Esophagus muscularis mucosa (tissue), 4 donors: ENCODE data around the gene ATCAY. TPM values are rescaled to one million over a fixed set of nuclear protein-coding genes. Genes with fewer than 3 reads are reported as not detected.
"Not testable (repeated sequence)": the region's sequence is repeated elsewhere in the genome, so short reads cannot be mapped to it uniquely, and the experiment has no call there.

ENCODE experiments used
- DNase-seq: peaks from one replicate; pipeline ENCODE4 v3.0.0-alpha.2; 2017; ENCODE audit errors: extremely low spot score
- H3K27ac ChIP-seq, 4 donors: fragments of 200-600 bp; sonication (generic); replicated peaks in 1 of 4; 1 replicate in 3 of 4; 2 replicates in 1 of 4; pipeline ENCODE4 v1.5.1; 2016 to 2019; ENCODE audit warnings: mild to moderate bottlenecking in 1 of 4
- H3K27me3 ChIP-seq, 4 donors: fragments of 200-600 bp; sonication (generic); one replicate each; pipeline versions ENCODE4 v1.5.1 to v1.6.0; 2016 to 2019
- H3K36me3 ChIP-seq, 4 donors: fragments of 200-600 bp; sonication (generic); one replicate each; pipeline ENCODE4 v1.5.1; 2016 to 2019
- H3K4me1 ChIP-seq, 4 donors: fragments of 200-600 bp; sonication (generic); one replicate each; pipeline ENCODE4 v1.5.1; 2016 to 2019
- H3K4me3 ChIP-seq, 4 donors: fragments of 200-600 bp; sonication (generic); 1 replicate in 2 of 4; 2 replicates in 2 of 4; pipeline ENCODE4 v1.5.1; 2016 to 2019; ENCODE audit warnings: mild to moderate bottlenecking in 4 of 4, moderate library complexity in 1 of 4
- H3K9me3 ChIP-seq, 4 donors: fragments of 200-600 bp; sonication (generic); 1 replicate in 3 of 4; 2 replicates in 1 of 4; pipeline ENCODE4 v1.5.1; 2016 to 2019
- CTCF ChIP-seq, 3 experiments: fragments of 200-600 bp in 2 of 3; fragments of 450-650 bp in 1 of 3; sonication (generic) in 2 of 3; IDR thresholded peaks; one replicate each; pipeline ENCODE4 v1.5.1; 2017 to 2019; ENCODE audit warnings: antibody characterized with exemption in 3 of 3, mild to moderate bottlenecking in 2 of 3, moderate library complexity in 1 of 3
- EP300 ChIP-seq: sonication (generic); formaldehyde crosslinking; IDR thresholded peaks from one replicate; pipeline ENCODE4 v1.6.1; 2017; ENCODE audit warnings: antibody characterized with exemption
- POLR2A ChIP-seq: fragments of 450-650 bp; IDR thresholded peaks from one replicate; pipeline ENCODE4 v1.6.1; 2017; ENCODE audit warnings: antibody characterized with exemption, moderate library complexity, mild to moderate bottlenecking, low read depth
- POLR2AphosphoS5 ChIP-seq, 2 donors: sonication (generic); formaldehyde crosslinking; IDR thresholded peaks; one replicate each; pipeline ENCODE4 v1.6.1; 2017; ENCODE audit warnings: antibody characterized with exemption in 2 of 2
- WGBS: methylation state at CpG from one replicate; pipeline ENCODE4 v1.1.5; 2018; 5-methylcytosine and 5-hydroxymethylcytosine counted together
- intact Hi-C: fragments of 100-400 bp; cut with DNase I; formaldehyde crosslinking; loops from one replicate; pipeline ENCODE4 v1.15.1; 2023
- total RNA-seq, 4 donors: library from RNA; depleted of rRNA; stranded (reverse); fragments of >200 nt; gene quantifications; one replicate each; pipeline versions ENCODE4 v1.1.0 to v1.2.1, GENCODE V29; 2016

Gene ATCAY
- total RNA-seq, 4 donors from 2014 or later = 0.42 to 1.3 (median 0.82) TPM

GRCh38 chr19:3923912-3924311 lies 43.4 kb downstream of the ATCAY start:
- DNase-seq = no peak
- no peaks in the 10 kb centered on the region for H3K27me3 ChIP-seq
- intact Hi-C loops = no loop called here
- no peaks in the 10 kb centered on the region for H3K36me3 ChIP-seq
- H3K27ac ChIP-seq = no peak overlapping the region
- no peak overlapping the region for H3K4me3 ChIP-seq
- peaks cover 0 to 14% (median 4%) of the 10 kb centered on the region in 4 donors for H3K9me3 ChIP-seq
- H3K4me1 ChIP-seq = no peaks in the 10 kb centered on the region
- TF ChIP-seq CTCF (IDR thresholded peaks at IDR 0.05) = no peak
- TF ChIP-seq POLR2AphosphoS5 (IDR thresholded peaks at IDR 0.05) = no peak
- TF ChIP-seq POLR2A = no peak
- no peak for TF ChIP-seq EP300
- WGBS = 74% methylated on average over 1 of the region's 1 CpG

DNA sequence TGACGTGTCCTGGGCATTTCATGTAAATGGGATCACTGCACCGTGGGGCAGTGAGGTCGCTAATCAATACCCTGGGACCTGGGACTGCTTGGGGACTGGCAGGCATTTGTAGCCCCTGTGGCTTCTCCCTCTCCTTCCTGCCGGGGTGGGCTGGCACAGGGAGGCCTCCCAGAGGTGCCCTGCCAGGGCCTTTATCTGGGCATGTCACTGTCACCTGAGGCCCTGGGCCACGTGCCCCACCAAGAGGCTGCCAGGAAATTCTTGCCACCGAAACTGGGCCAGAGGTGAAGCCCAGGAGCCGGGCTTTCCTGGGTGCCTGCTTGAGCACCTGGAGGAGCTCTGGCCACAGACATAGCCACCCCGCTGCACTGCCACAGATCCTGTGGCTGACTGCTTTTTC lies 50.6 kb downstream of the ATCAY start:
- Histone ChIP-seq H3K4me3 (no peak overlapping the region), H3K36me3 (no peaks in the 10 kb centered on the region), H3K4me1 (peaks cover 10 to 22% (median 15%) of the 10 kb centered on the region in 4 donors), H3K27me3 (peaks cover 0 to 24% (median 3%) of the 10 kb centered on the region in 4 donors), H3K27ac (no peak overlapping the region), H3K9me3 (no peaks in the 10 kb centered on the region)
- intact Hi-C loops = no loop called here
- no peak for TF ChIP-seq POLR2AphosphoS5 (IDR thresholded peaks at IDR 0.05)
- no peak for TF ChIP-seq EP300
- TF ChIP-seq CTCF (IDR thresholded peaks at IDR 0.05) = no peak
- WGBS = 81% methylated on average over 6 of the region's 8 CpGs
- no peak for DNase-seq

DNA sequence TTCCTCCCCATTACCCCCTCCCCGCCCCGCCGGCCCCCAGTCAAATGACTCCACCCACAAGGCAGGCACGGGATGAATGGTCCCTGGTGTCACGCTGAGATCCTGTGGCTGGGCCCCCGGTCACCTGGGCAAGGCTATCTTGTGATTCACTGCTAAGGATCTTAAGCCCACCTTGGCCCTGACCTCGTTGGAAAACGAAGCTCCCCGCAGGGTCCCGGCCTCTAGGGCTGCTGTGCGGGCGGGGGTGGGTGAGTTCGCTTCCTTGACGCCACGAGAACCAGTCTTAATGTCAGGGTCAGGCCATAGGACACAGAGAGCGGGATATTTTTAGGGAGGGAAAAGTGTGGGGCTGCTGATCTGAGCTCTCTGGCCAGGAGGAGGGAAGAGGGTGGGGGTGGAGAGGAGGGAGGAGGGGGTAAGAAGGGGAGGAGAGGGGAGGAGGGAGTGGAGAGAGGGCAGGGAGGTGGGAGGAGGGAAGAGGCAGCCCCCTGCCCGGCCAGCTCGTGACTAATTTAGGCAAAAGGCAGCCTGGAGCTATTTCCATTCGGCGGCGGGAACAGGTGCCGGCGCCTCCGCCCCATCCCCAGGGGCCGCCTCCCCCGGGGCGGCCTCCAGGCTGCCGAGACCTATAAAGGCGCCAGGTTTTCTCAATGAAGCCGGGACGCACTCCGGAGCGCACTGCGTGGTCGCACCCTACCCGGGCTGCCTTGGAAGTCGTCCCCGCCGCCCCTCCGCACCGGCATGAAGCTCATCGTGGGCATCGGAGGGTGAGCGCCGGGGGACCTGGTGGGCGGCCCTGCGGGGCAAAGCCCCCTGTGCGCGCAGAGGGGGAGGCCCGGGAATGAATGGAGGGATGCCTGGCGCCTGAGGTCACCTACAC lies 52.7 kb downstream of the ATCAY start, which contains the start of gene NMRK2:
NMRK2 (plus strand) TSS at position 139 of the 880 bp plus-strand sequence; CDS start at position 742, 603 bp downstream.
- peaks cover 0 to 24% (median 3%) of the 10 kb centered on the region in 4 donors for H3K27me3 ChIP-seq
- DNase-seq = no peak
- peaks cover 10 to 22% (median 15%) of the 10 kb centered on the region in 4 donors for H3K4me1 ChIP-seq
- intact Hi-C loops = no loop called here
- H3K27ac ChIP-seq = peak within 1 kb of the TSS in 2 of 4 donors; percentile 37 to 40
- 8% methylated on average over 19 of the region's 51 CpGs for WGBS
- H3K4me3 ChIP-seq = peak within 1 kb of the TSS; percentile 18 to 40 (median 29)
- TF ChIP-seq POLR2A (peak; percentile 20), POLR2AphosphoS5 (IDR thresholded peaks at IDR 0.05) (no peak)
- H3K36me3 ChIP-seq = no peaks in the 10 kb centered on the region
- H3K9me3 ChIP-seq = no peaks in the 10 kb centered on the region

DNA sequence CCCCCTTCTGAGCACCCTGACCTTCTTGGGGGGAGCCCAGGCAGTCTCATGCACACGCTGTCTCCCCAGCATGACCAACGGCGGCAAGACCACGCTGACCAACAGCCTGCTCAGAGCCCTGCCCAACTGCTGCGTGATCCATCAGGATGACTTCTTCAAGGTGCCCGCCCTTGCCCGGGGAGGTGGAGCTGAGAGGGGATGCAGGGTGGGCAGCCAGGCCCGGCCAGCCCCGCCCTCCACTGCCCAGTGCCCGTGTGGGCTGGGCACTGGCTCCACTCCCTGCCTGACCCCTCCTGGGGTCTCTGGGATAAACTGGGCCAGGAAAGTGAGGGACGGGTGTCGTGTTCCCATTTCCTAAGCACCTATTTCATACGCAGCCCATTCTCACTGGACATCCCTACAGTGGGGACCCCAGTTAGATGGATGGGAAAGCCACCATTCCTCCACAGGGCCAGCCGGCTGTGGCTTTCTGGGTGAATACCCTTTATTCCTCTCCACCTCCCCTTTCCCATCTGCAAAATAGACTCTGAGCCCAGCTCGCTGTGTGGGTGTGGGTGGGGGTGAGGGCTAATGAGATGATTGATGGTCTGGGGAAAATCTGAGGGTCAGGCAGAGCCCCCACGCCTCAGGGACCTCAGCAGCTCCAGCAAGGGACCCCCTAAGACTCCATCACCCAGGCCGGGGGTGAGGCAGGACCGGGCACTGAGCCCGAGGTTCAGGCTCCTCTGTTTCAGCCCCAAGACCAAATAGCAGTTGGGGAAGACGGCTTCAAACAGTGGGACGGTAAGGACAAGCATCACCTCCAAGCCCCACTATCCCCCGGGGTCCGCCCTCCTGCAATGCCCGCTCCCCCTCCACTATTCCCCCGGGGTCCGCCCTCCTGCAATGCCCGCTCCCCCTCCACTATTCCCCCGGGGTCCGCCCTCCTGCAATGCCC lies 56.3 kb downstream of the ATCAY start:
- 81% methylated on average over 19 of the region's 29 CpGs for WGBS
- no peak overlapping the region for H3K27ac ChIP-seq
- H3K4me3 ChIP-seq = no peak overlapping the region
- no peak for TF ChIP-seq POLR2A
- TF ChIP-seq POLR2AphosphoS5 (IDR thresholded peaks at IDR 0.05) = no peak
- TF ChIP-seq EP300 = no peak
- no peak for TF ChIP-seq CTCF (IDR thresholded peaks at IDR 0.05)
- H3K36me3 ChIP-seq = peaks cover 0 to under 1% (median 0%) of the 10 kb centered on the region in 4 donors
- intact Hi-C loops = no loop called here
- peaks cover 0 to 24% (median 3%) of the 10 kb centered on the region in 4 donors for H3K27me3 ChIP-seq
- no peaks in the 10 kb centered on the region for H3K9me3 ChIP-seq
- no peak for DNase-seq
- peaks cover 2 to 15% (median 13%) of the 10 kb centered on the region in 4 donors for H3K4me1 ChIP-seq

- DNase-seq, H3K36me3 ChIP-seq, H3K4me3 ChIP-seq, intact Hi-C loops, H3K9me3 ChIP-seq, H3K27ac ChIP-seq, H3K4me1 ChIP-seq: not testable (repeated sequence)
- WGBS = 85% methylated on average over 22 of the region's 22 CpGs
- peaks cover 0 to 15% (median 2%) of the 10 kb centered on the region in 4 donors for H3K27me3 ChIP-seq
These were observed 57.9 kb downstream of the ATCAY start for GRCh38 chr19:3938300-3938950.
